ENCODE results near the gene GNAS-AS1.

- TF ChIP-seq CTCF (IDR thresholded peaks at IDR 0.05) (no peak), EP300 (IDR thresholded peaks at IDR 0.05) (no peak), POLR2A (IDR thresholded peaks at IDR 0.05) (no peak)
These were observed 28.6 kb downstream of the GNAS-AS1 start for GRCh38 chr20:58822149-58822548.
